GM12878 (cell line): Measurements from ENCODE around the gene USP5. TPM values are rescaled to one million over a fixed set of nuclear protein-coding genes. Genes with fewer than 3 reads are reported as not detected.

Experiments
- ATAC-seq: fragments of 200-7000 bp; cut with Tn5 transposase; 3 replicates; pipeline ENCODE4 v1.9.1; 2020; ENCODE audit warnings: mild to moderate bottlenecking, moderate library complexity
- BruUV-seq: library from RNA; stranded (reverse); fragments of 400-500 nt; replicated peaks from 2 replicates; lab custom pipeline; 2021; lab: Mats Ljungman, UMichigan
- CTCF ChIA-PET: fragments of 300-600 bp; sonication (Branson Sonifier 250); formaldehyde crosslinking; extraction: SDS; loops from one replicate; lab custom pipeline; 2021; ENCODE audit warnings: inconsistent platforms; lab: Yijun Ruan, JAX
- POLR2A ChIA-PET: fragments of 350-600 bp; formaldehyde crosslinking; extraction: SDS; loops from one replicate; lab custom pipeline; 2021; ENCODE audit warnings: inconsistent platforms; lab: Charles Lee
- RAD21 ChIA-PET: fragments of 300-600 bp; sonication (Branson Sonifier 250); formaldehyde crosslinking; loops from one replicate; lab custom pipeline; 2023; ENCODE audit warnings: antibody characterized with exemption; ENCODE audit not compliant: unreplicated experiment; lab: Charles Lee
- SMC1A ChIA-PET: fragments of 300-600 bp; sonication (Branson Sonifier 250); formaldehyde crosslinking; loops from one replicate; lab custom pipeline; 2023; ENCODE audit not compliant: unreplicated experiment, uncharacterized antibody; lab: Charles Lee
- DNase-seq: peaks from one replicate; pipeline ENCODE4 v3.0.0-alpha.2; 2011; ENCODE audit warnings: low read depth, low spot score
- FAIRE-seq: peaks from 3 replicates; lab custom pipeline; 2011; peaks lifted over from hg19 to GRCh38; lab: Jason Lieb, UNC
- H2AFZ ChIP-seq: 2 replicates; pipeline ENCODE4 v1.6.0; 2011; ENCODE audit warnings: low read depth, low read length, control low read depth; ENCODE audit not compliant: control insufficient read depth
- H3K27ac ChIP-seq: 2 replicates; pipeline ENCODE4 v1.5.1; 2011; ENCODE audit warnings: control low read depth; ENCODE audit not compliant: control insufficient read depth, insufficient read depth
- H3K27me3 ChIP-seq, 2 experiments: replicated peaks in 1 of 2; 2 replicates each; pipeline versions ENCODE4 v1.6.0 to v1.6.1; 2011; ENCODE audit warnings: low read length in 1 of 2; ENCODE audit not compliant: control insufficient read depth in 2 of 2, insufficient read depth in 2 of 2
- H3K36me3 ChIP-seq, 2 experiments: 2 replicates each; pipeline ENCODE4 v1.5.1; 2011; ENCODE audit warnings: low read length in 1 of 2; ENCODE audit not compliant: control insufficient read depth in 2 of 2, insufficient read depth in 2 of 2
- H3K4me1 ChIP-seq: 2 replicates; pipeline ENCODE4 v1.6.1; 2011; ENCODE audit warnings: mild to moderate bottlenecking, low read length, moderate library complexity, mixed read lengths; ENCODE audit not compliant: control insufficient read depth, insufficient read depth
- H3K4me2 ChIP-seq: 2 replicates; pipeline ENCODE4 v1.6.0; 2011; ENCODE audit warnings: control low read depth; ENCODE audit not compliant: control insufficient read depth, insufficient read depth
- H3K4me3 ChIP-seq: fragments of 200-600 bp; sonication (generic); 2 replicates; pipeline ENCODE4 v1.5.1; 2016
- H3K79me2 ChIP-seq: 2 replicates; pipeline ENCODE4 v1.6.0; 2011; ENCODE audit warnings: low read length; ENCODE audit not compliant: control insufficient read depth, insufficient read depth
- H3K9ac ChIP-seq: 2 replicates; pipeline ENCODE4 v1.8.0; 2011; ENCODE audit warnings: low read length, control low read depth, mixed read lengths; ENCODE audit not compliant: control insufficient read depth, insufficient read depth
- H3K9me3 ChIP-seq: replicated peaks from 3 replicates; pipeline ENCODE4 v1.5.1; 2011; ENCODE audit warnings: mild to moderate bottlenecking, low read length; ENCODE audit not compliant: control insufficient read depth, insufficient read depth
- H4K20me1 ChIP-seq: 2 replicates; pipeline ENCODE4 v1.6.0; 2011; ENCODE audit not compliant: control insufficient read depth, insufficient read depth
- BMI1 ChIP-seq: fragments of 450-650 bp; IDR thresholded peaks from 2 replicates; pipeline ENCODE4 v1.6.1; 2016; ENCODE audit warnings: mild to moderate bottlenecking, moderate library complexity, borderline replicate concordance
- CREM ChIP-seq: IDR thresholded peaks from 2 replicates; pipeline ENCODE4 v1.6.1; 2014; ENCODE audit warnings: antibody characterized with exemption, low read depth
- NFIC ChIP-seq: IDR thresholded peaks from 2 replicates; pipeline ENCODE4 v1.6.1; 2012; ENCODE audit warnings: low read depth, mild to moderate bottlenecking, inconsistent platforms, low read length, moderate library complexity
- RAD21 ChIP-seq: IDR thresholded peaks from 2 replicates; pipeline ENCODE4 v1.6.1; 2011; ENCODE audit warnings: mild to moderate bottlenecking, low read depth, low read length, moderate library complexity; ENCODE audit not compliant: insufficient read depth
- WGBS: methylation state at CpG from one replicate; pipeline ENCODE4 v1.1.6; 2016; ENCODE audit warnings: low lambda C conversion rate; ENCODE audit not compliant: insufficient replicate concordance, insufficient coverage; ENCODE audit errors: missing lambda C conversion rate; 5-methylcytosine and 5-hydroxymethylcytosine counted together
- in situ Hi-C: fragments of 300-500 bp; cut with MboI; formaldehyde crosslinking; loops from 9 replicates; pipeline ENCODE4 v1.14.3; 2018; ENCODE audit warnings: mixed read lengths
- intact Hi-C: fragments of 100-400 bp; cut with micrococcal nuclease; formaldehyde crosslinking; loops from one replicate; pipeline ENCODE4 v1.14.2; 2022; ENCODE audit not compliant: unreplicated experiment
- polyA plus RNA-seq, 11 experiments: library from polyadenylated mRNA; depleted of rRNA in 4 of 11; unstranded in 6 of 11; stranded (reverse) in 5 of 11; fragments of >200 nt; fragmentation: Nextera tagmentation in 4 of 11; fragmentation: Illumina TruSeq in 1 of 11; extraction: Ambion mirVana in 4 of 11; extraction: Trizol in 1 of 11; gene quantifications; 1 replicate in 1 of 11; 2 replicates in 10 of 11; pipeline versions ENCODE4 v1.2.1 to v1.2.3, GENCODE V29; 2011 to 2016; ENCODE audit warnings: inconsistent platforms in 2 of 11, missing spikeins in 2 of 11, low read depth in 1 of 11
- total RNA-seq, 4 experiments: library from RNA; depleted of rRNA in 3 of 4; stranded (reverse); fragments of >200 nt in 3 of 4; fragmentation: Illumina TruSeq in 1 of 4; extraction: Trizol in 1 of 4; gene quantifications; 2 replicates each; pipeline versions ENCODE4 v1.2.1 to v1.2.3, GENCODE V29; 2013 to 2021
- TF ChIP-seq, protein P1 (sequence below): fragments of 150-350 bp; IDR thresholded peaks from 2 replicates; pipeline ENCODE4 v1.6.1; 2014; ENCODE audit warnings: mild to moderate bottlenecking, low read depth, low read length
- TF ChIP-seq, protein P2 (sequence below): fragments of 450-650 bp; IDR thresholded peaks from 2 replicates; pipeline ENCODE4 v1.6.1; 2018; ENCODE audit warnings: borderline replicate concordance, mild to moderate bottlenecking; ENCODE audit not compliant: partially characterized antibody
- TF ChIP-seq, protein P3 (sequence below): IDR thresholded peaks from 2 replicates; pipeline ENCODE4 v1.6.1; 2012; ENCODE audit warnings: improper control_type of control experiment, low read depth, low read length; ENCODE audit not compliant: insufficient replicate concordance

USP5 gene
- total and polyA plus RNA-seq, 10 of the 15 experiments (the other 5 are each of a cell fraction or from before 2014, with no cell fraction given) = 2.5 to 124 (median 74.6) TPM

DNA sequence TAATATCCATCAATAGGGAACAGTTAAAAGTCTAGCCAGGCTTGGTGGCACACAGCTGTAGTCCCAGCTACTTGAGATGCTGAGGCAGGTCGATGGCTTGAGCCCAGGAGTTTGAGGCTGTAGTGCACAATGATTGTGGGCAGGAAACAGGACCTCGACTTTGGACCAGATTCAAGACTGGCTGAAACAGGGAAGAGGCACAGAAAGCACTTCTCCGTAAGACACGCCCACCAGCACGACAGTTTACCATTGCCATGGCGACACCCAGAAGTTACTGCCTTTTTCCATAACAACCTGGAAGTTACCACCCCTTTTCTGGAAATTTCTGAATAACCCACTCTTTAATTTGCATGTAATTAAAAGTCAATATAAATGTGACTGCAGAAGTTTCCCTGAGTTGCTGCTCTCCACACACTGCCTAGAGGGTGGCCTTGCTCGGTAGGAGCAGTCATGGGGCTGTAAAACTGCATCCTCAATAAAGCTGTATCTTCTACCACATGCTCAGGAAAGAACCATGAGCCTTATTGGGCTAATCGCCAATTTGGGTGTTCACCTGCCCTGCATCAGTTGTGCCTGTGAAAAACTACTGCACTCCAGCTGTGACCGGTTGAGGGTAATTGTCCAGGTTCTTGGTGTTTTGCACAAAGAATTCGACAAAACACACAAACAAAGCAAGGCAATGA is 48.0 kb downstream of the USP5 start:
- Histone ChIP-seq H3K4me1 (peaks cover 5% of the 10 kb centered on the region; the same call in 1 of the 2 replicates), H3K27me3 (no peaks in the 10 kb centered on the region), H3K4me3 (no peak overlapping the region), H4K20me1 (no peaks in the 10 kb centered on the region), H3K4me2 (no peak overlapping the region), H3K9ac (no peak overlapping the region), H3K27ac (no peak overlapping the region), H3K9me3 (no peaks in the 10 kb centered on the region), H3K36me3 (no peaks in the 10 kb centered on the region), H3K79me2 (no peaks in the 10 kb centered on the region), H2AFZ (no peak overlapping the region)
- SMC1A ChIA-PET = interaction anchor here (0.7 kb wide), 1 partner anchor 902 kb away, joined by 3 read pairs; no protein-coding TSS in a partner anchor
- ATAC-seq (no peak), DNase-seq (no peak), FAIRE-seq (no peak)
- WGBS = 54% methylated on average over 10 of the region's 10 CpGs
- intact Hi-C loops (no loop called here), in situ Hi-C loops (no loop called here)
- RAD21 ChIA-PET = no interaction called here
- POLR2A ChIA-PET = interaction anchor here (1.0 kb wide), 1 partner anchor 16 kb away, joined by 3 read pairs; no protein-coding TSS in a partner anchor
- BruUV-seq = no TSS peak
- TF ChIP-seq, protein P1, sequence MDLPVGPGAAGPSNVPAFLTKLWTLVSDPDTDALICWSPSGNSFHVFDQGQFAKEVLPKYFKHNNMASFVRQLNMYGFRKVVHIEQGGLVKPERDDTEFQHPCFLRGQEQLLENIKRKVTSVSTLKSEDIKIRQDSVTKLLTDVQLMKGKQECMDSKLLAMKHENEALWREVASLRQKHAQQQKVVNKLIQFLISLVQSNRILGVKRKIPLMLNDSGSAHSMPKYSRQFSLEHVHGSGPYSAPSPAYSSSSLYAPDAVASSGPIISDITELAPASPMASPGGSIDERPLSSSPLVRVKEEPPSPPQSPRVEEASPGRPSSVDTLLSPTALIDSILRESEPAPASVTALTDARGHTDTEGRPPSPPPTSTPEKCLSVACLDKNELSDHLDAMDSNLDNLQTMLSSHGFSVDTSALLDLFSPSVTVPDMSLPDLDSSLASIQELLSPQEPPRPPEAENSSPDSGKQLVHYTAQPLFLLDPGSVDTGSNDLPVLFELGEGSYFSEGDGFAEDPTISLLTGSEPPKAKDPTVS = peak; percentile 23; the same call in 1 of the 2 replicates
- no peak for TF ChIP-seq NFIC
- TF ChIP-seq, protein P2, sequence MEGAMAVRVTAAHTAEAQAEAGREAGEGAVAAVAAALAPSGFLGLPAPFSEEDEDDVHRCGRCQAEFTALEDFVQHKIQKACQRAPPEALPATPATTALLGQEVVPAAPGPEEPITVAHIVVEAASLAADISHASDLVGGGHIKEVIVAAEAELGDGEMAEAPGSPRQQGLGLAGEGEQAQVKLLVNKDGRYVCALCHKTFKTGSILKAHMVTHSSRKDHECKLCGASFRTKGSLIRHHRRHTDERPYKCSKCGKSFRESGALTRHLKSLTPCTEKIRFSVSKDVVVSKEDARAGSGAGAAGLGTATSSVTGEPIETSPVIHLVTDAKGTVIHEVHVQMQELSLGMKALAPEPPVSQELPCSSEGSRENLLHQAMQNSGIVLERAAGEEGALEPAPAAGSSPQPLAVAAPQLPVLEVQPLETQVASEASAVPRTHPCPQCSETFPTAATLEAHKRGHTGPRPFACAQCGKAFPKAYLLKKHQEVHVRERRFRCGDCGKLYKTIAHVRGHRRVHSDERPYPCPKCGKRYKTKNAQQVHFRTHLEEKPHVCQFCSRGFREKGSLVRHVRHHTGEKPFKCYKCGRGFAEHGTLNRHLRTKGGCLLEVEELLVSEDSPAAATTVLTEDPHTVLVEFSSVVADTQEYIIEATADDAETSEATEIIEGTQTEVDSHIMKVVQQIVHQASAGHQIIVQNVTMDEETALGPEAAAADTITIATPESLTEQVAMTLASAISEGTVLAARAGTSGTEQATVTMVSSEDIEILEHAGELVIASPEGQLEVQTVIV = peak; percentile 64
- no peak for TF ChIP-seq CREM
- TF ChIP-seq RAD21 = no peak
- TF ChIP-seq BMI1 = peak; percentile 34; the same call in 1 of the 2 replicates
- TF ChIP-seq, protein P3, sequence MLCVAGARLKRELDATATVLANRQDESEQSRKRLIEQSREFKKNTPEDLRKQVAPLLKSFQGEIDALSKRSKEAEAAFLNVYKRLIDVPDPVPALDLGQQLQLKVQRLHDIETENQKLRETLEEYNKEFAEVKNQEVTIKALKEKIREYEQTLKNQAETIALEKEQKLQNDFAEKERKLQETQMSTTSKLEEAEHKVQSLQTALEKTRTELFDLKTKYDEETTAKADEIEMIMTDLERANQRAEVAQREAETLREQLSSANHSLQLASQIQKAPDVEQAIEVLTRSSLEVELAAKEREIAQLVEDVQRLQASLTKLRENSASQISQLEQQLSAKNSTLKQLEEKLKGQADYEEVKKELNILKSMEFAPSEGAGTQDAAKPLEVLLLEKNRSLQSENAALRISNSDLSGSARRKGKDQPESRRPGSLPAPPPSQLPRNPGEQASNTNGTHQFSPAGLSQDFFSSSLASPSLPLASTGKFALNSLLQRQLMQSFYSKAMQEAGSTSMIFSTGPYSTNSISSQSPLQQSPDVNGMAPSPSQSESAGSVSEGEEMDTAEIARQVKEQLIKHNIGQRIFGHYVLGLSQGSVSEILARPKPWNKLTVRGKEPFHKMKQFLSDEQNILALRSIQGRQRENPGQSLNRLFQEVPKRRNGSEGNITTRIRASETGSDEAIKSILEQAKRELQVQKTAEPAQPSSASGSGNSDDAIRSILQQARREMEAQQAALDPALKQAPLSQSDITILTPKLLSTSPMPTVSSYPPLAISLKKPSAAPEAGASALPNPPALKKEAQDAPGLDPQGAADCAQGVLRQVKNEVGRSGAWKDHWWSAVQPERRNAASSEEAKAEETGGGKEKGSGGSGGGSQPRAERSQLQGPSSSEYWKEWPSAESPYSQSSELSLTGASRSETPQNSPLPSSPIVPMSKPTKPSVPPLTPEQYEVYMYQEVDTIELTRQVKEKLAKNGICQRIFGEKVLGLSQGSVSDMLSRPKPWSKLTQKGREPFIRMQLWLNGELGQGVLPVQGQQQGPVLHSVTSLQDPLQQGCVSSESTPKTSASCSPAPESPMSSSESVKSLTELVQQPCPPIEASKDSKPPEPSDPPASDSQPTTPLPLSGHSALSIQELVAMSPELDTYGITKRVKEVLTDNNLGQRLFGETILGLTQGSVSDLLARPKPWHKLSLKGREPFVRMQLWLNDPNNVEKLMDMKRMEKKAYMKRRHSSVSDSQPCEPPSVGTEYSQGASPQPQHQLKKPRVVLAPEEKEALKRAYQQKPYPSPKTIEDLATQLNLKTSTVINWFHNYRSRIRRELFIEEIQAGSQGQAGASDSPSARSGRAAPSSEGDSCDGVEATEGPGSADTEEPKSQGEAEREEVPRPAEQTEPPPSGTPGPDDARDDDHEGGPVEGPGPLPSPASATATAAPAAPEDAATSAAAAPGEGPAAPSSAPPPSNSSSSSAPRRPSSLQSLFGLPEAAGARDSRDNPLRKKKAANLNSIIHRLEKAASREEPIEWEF = no peak
- CTCF ChIA-PET = interaction anchor here (1.4 kb wide), 1 partner anchor 28 kb away, joined by 4 read pairs; the partner anchor contains the start of gene SPSB2
